Kidney (tissue), 14 donors: ENCODE data around the gene SEC14L5. TPM values are rescaled to one million over a fixed set of nuclear protein-coding genes. Genes with fewer than 3 reads are reported as not detected.

Experiments used
- DNase-seq, 5 donors: peaks; one replicate each; pipeline ENCODE4 v3.0.0-alpha.2; 2013 to 2020
- FAIRE-seq: peaks from 2 replicates; lab custom pipeline; 2012; peaks lifted over from hg19 to GRCh38; lab: Jason Lieb, UNC
- H3K27ac ChIP-seq, 2 donors: one replicate each; pipeline ENCODE4 v1.7.0; 2013; ENCODE audit warnings: low read depth in 2 of 2, low read length in 2 of 2, inconsistent platforms in 1 of 2
- H3K27me3 ChIP-seq: one replicate; pipeline ENCODE4 v1.7.1; 2013; ENCODE audit warnings: low read length, inconsistent platforms; ENCODE audit not compliant: control insufficient read depth, insufficient read depth
- H3K36me3 ChIP-seq, 3 donors: one replicate each; pipeline versions ENCODE4 v1.7.0 to v1.7.1; 2013; ENCODE audit warnings: low read length in 3 of 3, control low read depth in 1 of 3, inconsistent platforms in 1 of 3; ENCODE audit not compliant: insufficient read depth in 3 of 3, control insufficient read depth in 2 of 3
- H3K4me1 ChIP-seq, 3 donors: one replicate each; pipeline versions ENCODE4 v1.7.0 to v1.7.1; 2013; ENCODE audit warnings: low read length in 3 of 3, inconsistent platforms in 1 of 3, low read depth in 1 of 3; ENCODE audit not compliant: control insufficient read depth in 2 of 3, insufficient read depth in 2 of 3
- H3K4me3 ChIP-seq, 3 donors: one replicate each; pipeline versions ENCODE4 v1.7.0 to v1.8.1; 2013; ENCODE audit warnings: low read length in 3 of 3, control low read depth in 1 of 3, inconsistent platforms in 1 of 3
- H3K9ac ChIP-seq, 3 donors: one replicate each; pipeline versions ENCODE4 v1.7.0 to v1.7.1; 2013; ENCODE audit warnings: low read length in 3 of 3, control low read depth in 1 of 3, inconsistent platforms in 1 of 3
- H3K9me3 ChIP-seq, 3 donors: one replicate each; pipeline versions ENCODE4 v1.7.0 to v1.7.1; 2013; ENCODE audit warnings: low read length in 3 of 3, control low read depth in 1 of 3, inconsistent platforms in 1 of 3; ENCODE audit not compliant: control insufficient read depth in 2 of 3, insufficient read depth in 1 of 3
- intact Hi-C: fragments of 100-400 bp; cut with DNase I; formaldehyde crosslinking; loops from one replicate; pipeline ENCODE4 v1.11.1; 2022
- polyA plus RNA-seq: library from polyadenylated mRNA; stranded (reverse); fragments of 350-450 nt; fragmentation: Illumina TruSeq; extraction: RNeasy Lipid Tissue Mini Kit (QIAGEN cat#74804); gene quantifications from one replicate; pipeline ENCODE4 v1.2.3, GENCODE V29; 2014; ENCODE audit warnings: low read depth, low replicate concordance; ENCODE audit not compliant: insufficient read depth
- total RNA-seq: library from RNA; stranded (reverse); fragmentation: NEBNext Ultra II Directional; extraction: Animal tissue kit (Norgen Biotek cat#: 25700); gene quantifications from one replicate; pipeline ENCODE4 v1.2.1, GENCODE V29; 2021
- TF ChIP-seq, protein P1 (sequence below): IDR thresholded peaks from 3 replicates; pipeline ENCODE4 v1.5.1; 2012; ENCODE audit warnings: mild to moderate bottlenecking, moderate library complexity, borderline replicate concordance; ENCODE audit not compliant: insufficient read depth; ENCODE audit errors: extremely low read depth
- donor health status: control.
- donor health status: control.
- donor health status: control.
- donor health status: control.
- donor health status: control.
- donor health status: DM: yes; HTN: yes; CAD: no.
- donor health status: Normal renal cell carcinoma (clear cell type).

Gene SEC14L5
- total and polyA plus RNA-seq, 2 donors from 2014 or later: 0.13 to 0.16 TPM

GRCh38 chr16:5015351-5015750 lies 57.2 kb downstream of the SEC14L5 start:
- no peaks in the 10 kb centered on the region for H3K36me3 ChIP-seq
- no peak for FAIRE-seq
- TF ChIP-seq, protein P1, sequence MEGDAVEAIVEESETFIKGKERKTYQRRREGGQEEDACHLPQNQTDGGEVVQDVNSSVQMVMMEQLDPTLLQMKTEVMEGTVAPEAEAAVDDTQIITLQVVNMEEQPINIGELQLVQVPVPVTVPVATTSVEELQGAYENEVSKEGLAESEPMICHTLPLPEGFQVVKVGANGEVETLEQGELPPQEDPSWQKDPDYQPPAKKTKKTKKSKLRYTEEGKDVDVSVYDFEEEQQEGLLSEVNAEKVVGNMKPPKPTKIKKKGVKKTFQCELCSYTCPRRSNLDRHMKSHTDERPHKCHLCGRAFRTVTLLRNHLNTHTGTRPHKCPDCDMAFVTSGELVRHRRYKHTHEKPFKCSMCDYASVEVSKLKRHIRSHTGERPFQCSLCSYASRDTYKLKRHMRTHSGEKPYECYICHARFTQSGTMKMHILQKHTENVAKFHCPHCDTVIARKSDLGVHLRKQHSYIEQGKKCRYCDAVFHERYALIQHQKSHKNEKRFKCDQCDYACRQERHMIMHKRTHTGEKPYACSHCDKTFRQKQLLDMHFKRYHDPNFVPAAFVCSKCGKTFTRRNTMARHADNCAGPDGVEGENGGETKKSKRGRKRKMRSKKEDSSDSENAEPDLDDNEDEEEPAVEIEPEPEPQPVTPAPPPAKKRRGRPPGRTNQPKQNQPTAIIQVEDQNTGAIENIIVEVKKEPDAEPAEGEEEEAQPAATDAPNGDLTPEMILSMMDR: no peak
- no peak overlapping the region for H3K9ac ChIP-seq
- intact Hi-C loops: no loop called here
- H3K9me3 ChIP-seq: no peaks in the 10 kb centered on the region
- H3K27ac ChIP-seq: no peak overlapping the region
- DNase-seq: no peak
- H3K4me1 ChIP-seq: no peaks in the 10 kb centered on the region
- no peak overlapping the region for H3K4me3 ChIP-seq
- H3K27me3 ChIP-seq: no peaks in the 10 kb centered on the region

DNA sequence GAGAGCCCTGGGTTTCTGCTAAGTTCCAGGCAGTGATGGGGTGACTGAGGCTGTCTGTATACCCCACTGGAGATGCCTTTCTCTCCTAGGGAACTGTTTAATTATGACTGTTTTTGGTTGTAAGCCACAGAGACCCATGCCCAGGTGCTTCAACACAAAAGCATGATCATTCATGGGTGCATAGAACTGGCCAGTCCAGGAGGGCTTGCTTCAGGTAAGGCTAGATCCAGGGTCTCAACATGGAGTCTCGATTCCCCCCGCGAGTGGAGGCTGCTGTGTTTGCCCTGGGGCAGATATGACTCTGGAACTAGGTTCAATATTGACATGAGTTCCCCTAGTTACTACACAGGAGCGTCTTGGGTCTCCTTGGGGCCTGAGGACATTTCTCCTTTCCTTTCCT lies 57.8 kb downstream of the SEC14L5 start:
- intact Hi-C loops: no loop called here
- DNase-seq (no peak), FAIRE-seq (no peak)
- Histone ChIP-seq H3K27me3 (no peaks in the 10 kb centered on the region), H3K4me3 (no peak overlapping the region), H3K36me3 (no peaks in the 10 kb centered on the region), H3K9me3 (no peaks in the 10 kb centered on the region), H3K27ac (no peak overlapping the region), H3K9ac (no peak overlapping the region), H3K4me1 (no peaks in the 10 kb centered on the region)
- TF ChIP-seq, protein P1: no peak

GRCh38 chr16:5016967-5017677 lies 59.0 kb downstream of the SEC14L5 start:
- Histone ChIP-seq H3K27me3 (no peaks in the 10 kb centered on the region), H3K4me1 (no peaks in the 10 kb centered on the region), H3K9me3 (no peaks in the 10 kb centered on the region), H3K9ac (no peak overlapping the region), H3K27ac (no peak overlapping the region), H3K36me3 (no peaks in the 10 kb centered on the region), H3K4me3 (no peak overlapping the region)
- FAIRE-seq (no peak), DNase-seq (no peak)
- intact Hi-C loops: no loop called here
- TF ChIP-seq, protein P1: no peak

- no peaks in the 10 kb centered on the region for H3K27me3 ChIP-seq
- FAIRE-seq (no peak), DNase-seq (no peak)
- H3K4me1 ChIP-seq: no peaks in the 10 kb centered on the region
- H3K27ac ChIP-seq: no peak overlapping the region
- no peaks in the 10 kb centered on the region for H3K36me3 ChIP-seq
- no peak overlapping the region for H3K4me3 ChIP-seq
- no peaks in the 10 kb centered on the region for H3K9me3 ChIP-seq
- TF ChIP-seq, protein P1: no peak
- no peak overlapping the region for H3K9ac ChIP-seq
- intact Hi-C loops: no loop called here
Measured at GRCh38 chr16:5017678-5017969, 59.5 kb downstream of the SEC14L5 start.
